KMS-11 (cell line): ENCODE data around the gene MCCC1.

Source experiments
- H2AFZ ChIP-seq: fragments of 200-600 bp; sonication (generic); 2 replicates; pipeline ENCODE4 v1.6.1; 2016; ENCODE audit warnings: antibody characterized with exemption, mixed run types, low read depth
- H3K27ac ChIP-seq: fragments of 200-600 bp; sonication (generic); 2 replicates; pipeline ENCODE4 v1.6.1; 2016; ENCODE audit warnings: mild to moderate bottlenecking, mixed run types
- H3K27me3 ChIP-seq: fragments of 200-600 bp; sonication (generic); 2 replicates; pipeline ENCODE4 v1.6.1; 2017; ENCODE audit warnings: mild to moderate bottlenecking, low read depth, mixed run types, moderate library complexity; ENCODE audit not compliant: insufficient read depth
- H3K36me3 ChIP-seq: fragments of 200-600 bp; sonication (generic); 2 replicates; pipeline ENCODE4 v1.6.1; 2017; ENCODE audit warnings: mild to moderate bottlenecking, mixed run types; ENCODE audit not compliant: insufficient read depth
- H3K4me1 ChIP-seq: fragments of 200-600 bp; sonication (generic); 2 replicates; pipeline ENCODE4 v1.6.1; 2016; ENCODE audit warnings: mild to moderate bottlenecking, low read depth, mixed run types; ENCODE audit not compliant: poor library complexity, severe bottlenecking
- H3K4me2 ChIP-seq: fragments of 200-600 bp; sonication (generic); 2 replicates; pipeline ENCODE4 v1.7.0; 2016; ENCODE audit warnings: mild to moderate bottlenecking, mixed run types
- H3K4me3 ChIP-seq: fragments of 200-600 bp; sonication (generic); IDR thresholded peaks from 2 replicates; pipeline ENCODE4 v1.6.1; 2017; ENCODE audit warnings: low read depth, low read length, mixed read lengths; ENCODE audit not compliant: insufficient read depth
- H3K79me2 ChIP-seq: fragments of 200-600 bp; sonication (generic); 2 replicates; pipeline ENCODE4 v1.6.1; 2016; ENCODE audit warnings: low read depth, mixed run types; ENCODE audit not compliant: insufficient read depth
- H3K9ac ChIP-seq: fragments of 200-600 bp; sonication (generic); 2 replicates; pipeline ENCODE4 v1.6.1; 2016; ENCODE audit warnings: mild to moderate bottlenecking, mixed run types
- H4K20me1 ChIP-seq: fragments of 200-600 bp; sonication (generic); 2 replicates; pipeline ENCODE4 v1.6.1; 2016; ENCODE audit warnings: mild to moderate bottlenecking, mixed run types; ENCODE audit not compliant: insufficient read depth
- TF ChIP-seq, protein P1 (sequence below): fragments of 200-600 bp; sonication (generic); conservative IDR thresholded peaks from 2 replicates; pipeline ENCODE4 v1.6.1; 2017; ENCODE audit warnings: low read depth, mild to moderate bottlenecking, antibody characterized with exemption, low read length, moderate library complexity, mixed read lengths

Gene MCCC1

DNA sequence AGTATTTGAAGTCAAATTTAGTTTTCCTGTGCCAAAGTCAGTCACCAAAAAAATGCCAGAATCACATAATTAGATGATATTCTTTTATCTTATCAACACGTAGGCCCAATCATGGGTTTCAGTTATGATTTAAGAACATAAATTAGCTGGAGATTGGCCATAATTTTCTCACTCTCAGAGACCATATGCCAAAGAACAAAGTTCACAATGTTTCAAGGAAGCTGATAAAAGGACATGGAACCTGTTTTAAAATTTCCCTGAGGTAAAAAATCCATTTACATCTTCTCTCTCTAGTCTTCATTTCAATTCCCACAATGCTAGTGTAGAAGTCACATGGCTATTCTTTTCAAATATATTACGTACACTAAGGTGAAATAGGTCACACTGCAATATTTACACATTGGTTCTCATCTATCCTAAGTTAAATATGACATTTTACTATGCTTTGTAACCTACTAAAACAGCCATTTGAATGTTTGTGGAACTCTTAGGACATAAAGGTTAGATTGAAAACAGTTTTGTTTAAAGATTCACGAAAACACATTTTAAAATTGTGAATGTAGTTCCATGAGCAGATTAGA, 76.3 kb downstream of the MCCC1 start:
- no peak overlapping the region for H3K27ac ChIP-seq
- H3K4me2 ChIP-seq = no peak overlapping the region
- H2AFZ ChIP-seq = no peak overlapping the region
- H3K36me3 ChIP-seq = peaks cover 12% of the 10 kb centered on the region; the same call in 1 of the 2 replicates
- H3K27me3 ChIP-seq = no peaks in the 10 kb centered on the region
- TF ChIP-seq, protein P1, sequence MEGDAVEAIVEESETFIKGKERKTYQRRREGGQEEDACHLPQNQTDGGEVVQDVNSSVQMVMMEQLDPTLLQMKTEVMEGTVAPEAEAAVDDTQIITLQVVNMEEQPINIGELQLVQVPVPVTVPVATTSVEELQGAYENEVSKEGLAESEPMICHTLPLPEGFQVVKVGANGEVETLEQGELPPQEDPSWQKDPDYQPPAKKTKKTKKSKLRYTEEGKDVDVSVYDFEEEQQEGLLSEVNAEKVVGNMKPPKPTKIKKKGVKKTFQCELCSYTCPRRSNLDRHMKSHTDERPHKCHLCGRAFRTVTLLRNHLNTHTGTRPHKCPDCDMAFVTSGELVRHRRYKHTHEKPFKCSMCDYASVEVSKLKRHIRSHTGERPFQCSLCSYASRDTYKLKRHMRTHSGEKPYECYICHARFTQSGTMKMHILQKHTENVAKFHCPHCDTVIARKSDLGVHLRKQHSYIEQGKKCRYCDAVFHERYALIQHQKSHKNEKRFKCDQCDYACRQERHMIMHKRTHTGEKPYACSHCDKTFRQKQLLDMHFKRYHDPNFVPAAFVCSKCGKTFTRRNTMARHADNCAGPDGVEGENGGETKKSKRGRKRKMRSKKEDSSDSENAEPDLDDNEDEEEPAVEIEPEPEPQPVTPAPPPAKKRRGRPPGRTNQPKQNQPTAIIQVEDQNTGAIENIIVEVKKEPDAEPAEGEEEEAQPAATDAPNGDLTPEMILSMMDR = no peak
- H3K4me1 ChIP-seq = no peaks in the 10 kb centered on the region
- no peak overlapping the region for H3K9ac ChIP-seq
- H4K20me1 ChIP-seq = no peaks in the 10 kb centered on the region
- no peaks in the 10 kb centered on the region for H3K79me2 ChIP-seq
- H3K4me3 ChIP-seq = no peak overlapping the region

DNA sequence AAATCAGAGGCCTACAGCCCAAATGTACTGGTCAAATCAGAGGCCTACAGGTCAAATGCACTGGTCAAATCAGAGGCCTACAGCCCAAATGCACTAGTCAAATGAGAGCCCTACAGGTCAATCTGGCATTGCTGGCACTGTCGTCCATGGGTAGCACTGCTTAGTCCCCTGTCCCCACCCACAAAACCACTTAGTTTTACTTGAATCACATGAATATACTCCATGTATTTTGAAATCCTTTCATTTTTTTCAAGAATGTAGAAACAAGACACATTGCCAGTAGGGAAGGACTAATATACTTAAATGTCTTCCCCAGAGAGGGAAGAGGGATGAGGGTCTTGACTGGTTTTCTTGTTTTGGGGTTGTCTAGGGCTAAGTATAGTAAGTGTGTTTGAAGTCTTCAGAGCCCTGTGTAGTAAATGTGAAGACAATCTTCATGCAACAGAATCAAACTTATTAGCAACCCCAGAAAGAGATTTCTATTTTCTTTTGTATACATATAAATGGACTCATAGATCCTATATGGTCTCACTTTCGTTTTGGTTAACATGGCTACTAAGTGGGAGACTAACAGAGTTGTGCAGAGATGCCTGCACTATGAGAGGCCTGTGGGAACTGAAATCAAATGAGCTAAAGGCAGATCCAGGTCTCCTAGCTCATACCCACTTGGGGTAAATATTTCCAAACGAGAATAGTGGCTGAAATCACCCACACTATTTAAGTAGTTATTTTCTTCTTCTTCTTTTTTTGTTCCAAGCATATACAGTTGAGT, 80.7 kb downstream of the MCCC1 start:
- H3K36me3 ChIP-seq = peaks cover 12% of the 10 kb centered on the region; the same call in 1 of the 2 replicates

DNA sequence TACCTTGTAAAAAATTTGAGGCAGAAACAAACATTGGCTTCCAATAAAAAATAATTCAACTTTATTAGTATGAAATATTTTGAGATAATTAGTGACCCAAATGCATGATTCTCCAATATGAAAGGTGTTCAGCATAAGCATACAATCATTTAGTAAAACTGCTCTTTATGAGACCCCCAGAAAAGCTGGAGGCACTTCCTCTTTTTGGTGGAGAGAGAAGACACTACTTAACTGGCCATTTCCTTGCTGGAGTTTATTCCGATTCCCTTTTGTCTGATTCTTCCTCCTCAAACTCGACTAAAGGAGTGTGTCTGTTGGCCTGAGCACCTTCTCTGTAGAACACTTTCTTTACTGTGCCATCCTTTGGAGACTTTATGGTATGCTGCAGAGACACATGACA, 84.1 kb downstream of the MCCC1 start:
- no peaks in the 10 kb centered on the region for H3K4me1 ChIP-seq

More for the DNA sequence above, 80.7 kb downstream of the MCCC1 start:
- no peak overlapping the region for H3K4me2 ChIP-seq
- no peaks in the 10 kb centered on the region for H3K79me2 ChIP-seq
- no peaks in the 10 kb centered on the region for H3K4me1 ChIP-seq
- no peak overlapping the region for H3K9ac ChIP-seq
- H3K27ac ChIP-seq = no peak overlapping the region
- no peak overlapping the region for H3K4me3 ChIP-seq
- TF ChIP-seq, protein P1 = no peak
- no peak overlapping the region for H2AFZ ChIP-seq
- H4K20me1 ChIP-seq = no peaks in the 10 kb centered on the region
- no peaks in the 10 kb centered on the region for H3K27me3 ChIP-seq

DNA sequence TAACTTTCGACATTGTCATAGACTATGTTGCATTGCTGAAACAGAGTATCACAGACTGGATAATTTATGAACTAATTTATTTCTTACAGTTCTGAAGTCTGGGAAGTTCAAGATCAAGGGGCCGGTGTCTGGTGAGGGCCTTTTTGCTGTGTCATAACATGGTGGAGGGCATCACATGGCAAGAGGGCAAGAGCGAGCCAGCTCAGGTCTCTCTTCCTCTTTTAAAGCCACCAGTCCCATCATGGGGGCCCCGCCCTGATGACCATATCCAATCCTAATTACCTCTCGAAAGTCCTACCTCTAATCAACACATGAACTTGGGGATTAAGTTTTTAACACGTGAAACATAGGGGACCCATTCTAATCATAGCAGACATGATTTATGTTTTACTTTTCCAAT, 85.4 kb downstream of the MCCC1 start:
- H3K9ac ChIP-seq = no peak overlapping the region
- H3K79me2 ChIP-seq = no peaks in the 10 kb centered on the region
- H2AFZ ChIP-seq = no peak overlapping the region
- no peak overlapping the region for H3K4me3 ChIP-seq
- no peaks in the 10 kb centered on the region for H3K4me1 ChIP-seq
- no peaks in the 10 kb centered on the region for H4K20me1 ChIP-seq
- H3K4me2 ChIP-seq = no peak overlapping the region
- no peaks in the 10 kb centered on the region for H3K36me3 ChIP-seq
- TF ChIP-seq, protein P1 = no peak
- H3K27ac ChIP-seq = no peak overlapping the region
- no peaks in the 10 kb centered on the region for H3K27me3 ChIP-seq

More for the DNA sequence above, 84.1 kb downstream of the MCCC1 start:
- no peak overlapping the region for H3K9ac ChIP-seq
- H3K4me3 ChIP-seq = no peak overlapping the region
- TF ChIP-seq, protein P1 = no peak
- H3K27me3 ChIP-seq = no peaks in the 10 kb centered on the region
- no peaks in the 10 kb centered on the region for H4K20me1 ChIP-seq
- no peak overlapping the region for H3K27ac ChIP-seq
- H3K79me2 ChIP-seq = no peaks in the 10 kb centered on the region
- no peak overlapping the region for H2AFZ ChIP-seq
- H3K36me3 ChIP-seq = peaks cover 7% of the 10 kb centered on the region; the same call in 1 of the 2 replicates
- H3K4me2 ChIP-seq = no peak overlapping the region
